OCI-LY3 (cell line): ENCODE results near the gene NEU4.

ENCODE experiments used
- H2AFZ ChIP-seq: fragments of 200-600, 300-600 bp; shearing (Covaris generic); 2 replicates; pipeline ENCODE4 v1.6.0; 2014; ENCODE audit warnings: antibody characterized with exemption, low read depth, low read length
- H3K27ac ChIP-seq: fragments of 200-600, 300-600 bp; sonication (generic); 2 replicates; pipeline ENCODE4 v1.5.1; 2014; ENCODE audit warnings: mild to moderate bottlenecking, low read length, moderate library complexity, mixed read lengths
- H3K27me3 ChIP-seq: fragments of 200-600, 300-600 bp; sonication (generic); 2 replicates; pipeline ENCODE4 v1.6.1; 2014; ENCODE audit warnings: low read depth, low read length, mixed read lengths
- H3K36me3 ChIP-seq: fragments of 200-600, 300-600 bp; sonication (generic); replicated peaks from 2 replicates; pipeline ENCODE3; 2014; ENCODE audit warnings: low read depth, low read length, mixed read lengths
- H3K4me1 ChIP-seq: fragments of 300-600, 200-600 bp; sonication (generic); 2 replicates; pipeline ENCODE4 v1.6.1; 2014; ENCODE audit warnings: low read length, mixed read lengths
- H3K4me2 ChIP-seq: fragments of 200-600, 300-600 bp; sonication (generic); 2 replicates; pipeline ENCODE4 v1.6.1; 2014; ENCODE audit warnings: low read length, mixed read lengths
- H3K4me3 ChIP-seq: fragments of 300-600, 200-600 bp; sonication (generic); 2 replicates; pipeline ENCODE4 v1.5.1; 2014; ENCODE audit warnings: antibody characterized with exemption, mild to moderate bottlenecking, low read length, moderate library complexity
- H3K79me2 ChIP-seq: fragments of 300-600, 200-600 bp; shearing (Covaris generic); 2 replicates; pipeline ENCODE4 v1.6.1; 2014; ENCODE audit warnings: mild to moderate bottlenecking, low read length, mixed read lengths
- H3K9ac ChIP-seq: fragments of 300-600, 200-600 bp; shearing (Covaris generic); 2 replicates; pipeline ENCODE4 v1.6.0; 2014; ENCODE audit warnings: mild to moderate bottlenecking, low read length, moderate library complexity
- H3K9me3 ChIP-seq: fragments of 200-600, 300-600 bp; shearing (Covaris generic); 2 replicates; pipeline ENCODE4 v1.6.1; 2014; ENCODE audit warnings: low read length, mixed read lengths; ENCODE audit not compliant: insufficient read depth
- H4K20me1 ChIP-seq: fragments of 200-600, 300-600 bp; sonication (generic); 2 replicates; pipeline ENCODE4 v1.6.1; 2016; ENCODE audit warnings: low read length, mixed read lengths; ENCODE audit not compliant: insufficient read depth
- EZH2phosphoT487 ChIP-seq: fragments of 200-600 bp; shearing (Covaris generic); IDR thresholded peaks from 2 replicates; pipeline ENCODE4 v1.6.1; 2018; ENCODE audit warnings: antibody characterized with exemption, mixed run types, low read depth
- TF ChIP-seq, protein P1 (sequence below): fragments of 200-600, 300-600 bp; sonication (generic); IDR thresholded peaks from 2 replicates; pipeline ENCODE4 v1.5.1; 2014; ENCODE audit warnings: antibody characterized with exemption, low read length, low read depth

NEU4 gene

DNA sequence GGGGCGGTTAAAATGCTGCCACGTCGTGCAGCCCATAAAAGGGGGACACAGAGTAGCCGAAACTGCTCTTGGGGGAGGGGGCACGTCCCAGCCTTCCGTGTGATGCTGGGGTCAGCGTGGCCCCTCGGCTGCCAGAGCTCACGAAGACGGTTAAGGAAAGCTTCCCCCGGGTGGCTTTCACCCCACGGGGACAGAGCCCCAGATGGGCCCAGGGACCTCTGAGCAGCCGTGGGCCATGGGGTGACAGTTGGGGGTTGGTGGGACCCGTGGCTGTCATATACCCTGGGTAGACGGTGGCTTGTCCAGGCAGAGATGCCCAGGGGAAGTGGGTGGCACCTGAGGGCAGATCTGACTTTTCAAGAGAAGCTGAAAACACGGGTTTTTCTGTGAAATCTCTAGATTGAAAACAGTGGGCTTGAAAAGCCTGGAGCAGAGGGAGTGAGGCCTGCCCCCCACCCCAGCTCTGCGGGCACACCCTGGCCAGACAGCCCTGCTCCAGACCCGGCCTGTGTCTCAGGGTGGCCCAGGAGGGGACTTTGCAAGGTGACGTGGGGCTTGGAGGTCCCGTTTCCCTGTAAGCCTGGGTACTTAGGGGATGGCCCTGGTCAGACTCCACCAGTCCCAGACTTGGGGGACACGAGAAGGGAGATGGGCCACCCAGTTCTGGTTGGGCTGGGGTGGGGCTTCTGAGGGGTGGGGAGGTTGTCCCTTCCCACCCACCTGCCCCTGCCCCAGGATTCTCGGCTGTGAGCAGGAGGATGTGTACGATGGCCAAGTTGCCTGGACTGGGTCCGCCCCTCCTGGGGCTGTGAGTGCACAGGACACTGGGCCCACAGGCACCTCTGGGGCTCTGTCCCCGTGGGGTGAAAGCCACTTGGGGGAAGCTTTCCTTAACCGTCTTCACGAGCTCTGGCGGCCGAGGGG lies 652 bp downstream of the NEU4 start:
- no peak for TF ChIP-seq EZH2phosphoT487
- TF ChIP-seq, protein P1, sequence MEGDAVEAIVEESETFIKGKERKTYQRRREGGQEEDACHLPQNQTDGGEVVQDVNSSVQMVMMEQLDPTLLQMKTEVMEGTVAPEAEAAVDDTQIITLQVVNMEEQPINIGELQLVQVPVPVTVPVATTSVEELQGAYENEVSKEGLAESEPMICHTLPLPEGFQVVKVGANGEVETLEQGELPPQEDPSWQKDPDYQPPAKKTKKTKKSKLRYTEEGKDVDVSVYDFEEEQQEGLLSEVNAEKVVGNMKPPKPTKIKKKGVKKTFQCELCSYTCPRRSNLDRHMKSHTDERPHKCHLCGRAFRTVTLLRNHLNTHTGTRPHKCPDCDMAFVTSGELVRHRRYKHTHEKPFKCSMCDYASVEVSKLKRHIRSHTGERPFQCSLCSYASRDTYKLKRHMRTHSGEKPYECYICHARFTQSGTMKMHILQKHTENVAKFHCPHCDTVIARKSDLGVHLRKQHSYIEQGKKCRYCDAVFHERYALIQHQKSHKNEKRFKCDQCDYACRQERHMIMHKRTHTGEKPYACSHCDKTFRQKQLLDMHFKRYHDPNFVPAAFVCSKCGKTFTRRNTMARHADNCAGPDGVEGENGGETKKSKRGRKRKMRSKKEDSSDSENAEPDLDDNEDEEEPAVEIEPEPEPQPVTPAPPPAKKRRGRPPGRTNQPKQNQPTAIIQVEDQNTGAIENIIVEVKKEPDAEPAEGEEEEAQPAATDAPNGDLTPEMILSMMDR: no peak
- H4K20me1 ChIP-seq: no peaks in the 10 kb centered on the region
- H3K27ac ChIP-seq: no peak overlapping the region
- no peaks in the 10 kb centered on the region for H3K79me2 ChIP-seq
- no peak overlapping the region for H3K4me2 ChIP-seq
- H3K36me3 ChIP-seq: no peaks in the 10 kb centered on the region
- H3K9me3 ChIP-seq: no peaks in the 10 kb centered on the region
- H3K4me3 ChIP-seq: no peak overlapping the region
- H3K27me3 ChIP-seq: 0 out of 2 replicates have a peak, but pooled peaks cover under 1% of the 10 kb centered on the region
- H3K4me1 ChIP-seq: peaks cover 16% of the 10 kb centered on the region
- no peak overlapping the region for H2AFZ ChIP-seq
- no peak overlapping the region for H3K9ac ChIP-seq

- no peak for TF ChIP-seq EZH2phosphoT487
- TF ChIP-seq, protein P1: no peak
- H2AFZ ChIP-seq: no peak overlapping the region
- no peaks in the 10 kb centered on the region for H3K36me3 ChIP-seq
- H4K20me1 ChIP-seq: no peaks in the 10 kb centered on the region
- no peak overlapping the region for H3K27ac ChIP-seq
- no peak overlapping the region for H3K4me2 ChIP-seq
- H3K9me3 ChIP-seq: no peaks in the 10 kb centered on the region
- no peaks in the 10 kb centered on the region for H3K79me2 ChIP-seq
- H3K4me3 ChIP-seq: no peak overlapping the region
- H3K4me1 ChIP-seq: peaks cover 13% of the 10 kb centered on the region
- H3K27me3 ChIP-seq: no peaks in the 10 kb centered on the region
- no peak overlapping the region for H3K9ac ChIP-seq
These were observed 1.6 kb downstream of the NEU4 start for GRCh38 chr2:241810307-241811200.

DNA sequence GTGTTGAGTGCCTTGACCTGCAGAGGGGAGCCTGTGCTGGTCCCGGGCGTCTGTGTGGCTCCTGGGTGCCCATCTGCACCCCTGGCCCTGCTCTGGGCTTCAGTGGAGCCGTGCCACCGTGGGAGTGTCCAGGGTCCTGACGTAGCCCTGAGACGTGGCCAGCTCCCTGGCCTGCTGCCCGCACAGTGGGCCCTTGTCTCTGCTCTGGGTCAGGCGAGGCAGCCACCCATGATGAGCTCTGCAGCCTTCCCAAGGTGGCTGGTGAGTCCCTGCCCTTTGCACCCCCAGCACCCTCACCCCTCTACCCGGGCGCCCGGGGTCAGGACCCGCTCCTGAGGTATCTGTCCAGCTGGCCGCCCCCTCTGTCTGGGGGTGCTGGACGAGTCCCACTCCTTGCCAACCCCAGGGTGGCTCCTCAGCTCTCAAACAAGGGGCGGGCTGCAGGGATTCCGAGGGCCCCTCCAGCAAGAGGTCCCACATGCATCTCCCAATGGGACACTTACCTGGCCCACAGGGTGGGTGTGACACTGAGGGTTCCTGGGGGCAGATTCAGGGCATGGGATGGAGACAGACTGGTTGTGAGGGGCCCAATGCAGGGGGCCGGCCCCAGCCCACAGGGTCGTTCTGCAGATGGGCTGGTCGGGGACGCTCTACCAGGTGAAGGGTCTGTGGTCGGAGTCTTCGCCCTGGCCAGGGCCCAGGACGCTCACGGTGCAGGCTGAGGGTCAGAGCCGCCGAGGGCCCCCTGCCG lies 2.4 kb downstream of the NEU4 start:
- Histone ChIP-seq H3K9ac (no peak overlapping the region), H3K9me3 (no peaks in the 10 kb centered on the region), H3K36me3 (no peaks in the 10 kb centered on the region), H3K27ac (no peak overlapping the region), H3K4me1 (peaks cover 13% of the 10 kb centered on the region), H3K4me2 (no peak overlapping the region), H2AFZ (no peak overlapping the region), H3K79me2 (no peaks in the 10 kb centered on the region), H3K4me3 (no peak overlapping the region), H4K20me1 (no peaks in the 10 kb centered on the region), H3K27me3 (no peaks in the 10 kb centered on the region)
- TF ChIP-seq, protein P1: no peak
- no peak for TF ChIP-seq EZH2phosphoT487
